Endodermal cell (in vitro differentiated cells): ENCODE data around the gene TTC34. TPM values are rescaled to one million over a fixed set of nuclear protein-coding genes. Genes with fewer than 3 reads are reported as not detected.

ENCODE experiments used
- DNase-seq: peaks from one replicate; pipeline ENCODE4 v3.0.0-alpha.2; 2017
- H3K27ac ChIP-seq: 2 replicates; pipeline ENCODE4 v1.5.1; 2013; ENCODE audit warnings: mild to moderate bottlenecking, low read depth, low read length, moderate library complexity
- H3K27me3 ChIP-seq: 2 replicates; pipeline ENCODE4 v1.6.1; 2013; ENCODE audit warnings: mild to moderate bottlenecking, low read length, moderate library complexity; ENCODE audit not compliant: insufficient read depth, control insufficient read depth, poor library complexity, severe bottlenecking
- H3K36me3 ChIP-seq: 2 replicates; pipeline ENCODE4 v1.7.0; 2013; ENCODE audit warnings: mild to moderate bottlenecking, low read length, moderate library complexity; ENCODE audit not compliant: control insufficient read depth, insufficient read depth
- H3K4me1 ChIP-seq: one replicate; pipeline ENCODE4 v1.7.0; 2013; ENCODE audit warnings: low read length; ENCODE audit not compliant: control insufficient read depth, insufficient read depth
- H3K4me3 ChIP-seq: 2 replicates; pipeline ENCODE4 v1.5.1; 2013; ENCODE audit warnings: mild to moderate bottlenecking, low read length, moderate library complexity
- H3K9ac ChIP-seq: 2 replicates; pipeline ENCODE4 v1.6.1; 2013; ENCODE audit warnings: mild to moderate bottlenecking, low read length, moderate library complexity; ENCODE audit not compliant: poor library complexity, severe bottlenecking; ENCODE audit errors: extremely low read depth
- H3K9me3 ChIP-seq: 2 replicates; pipeline ENCODE4 v1.6.1; 2013; ENCODE audit warnings: mild to moderate bottlenecking, low read length, moderate library complexity; ENCODE audit not compliant: control insufficient read depth
- H3K27ac Mint-ChIP-seq: 2 replicates; pipeline ENCODE4 v1.8.0; 2020; ENCODE audit warnings: mixed read lengths
- H3K27me3 Mint-ChIP-seq: 2 replicates; pipeline ENCODE4 v1.8.0; 2021; ENCODE audit warnings: mild to moderate bottlenecking, mixed read lengths; ENCODE audit not compliant: insufficient read depth
- H3K36me3 Mint-ChIP-seq: 2 replicates; pipeline ENCODE4 v1.8.0; 2020; ENCODE audit warnings: low read depth, mixed read lengths
- H3K4me1 Mint-ChIP-seq: 2 replicates; pipeline ENCODE4 v1.8.0; 2020; ENCODE audit warnings: mixed read lengths
- H3K4me3 Mint-ChIP-seq: 2 replicates; pipeline ENCODE4 v1.8.0; 2020; ENCODE audit warnings: mild to moderate bottlenecking, moderate library complexity, mixed read lengths
- H3K9me3 Mint-ChIP-seq: 2 replicates; pipeline ENCODE4 v1.8.0; 2020; ENCODE audit warnings: mild to moderate bottlenecking, mixed read lengths
- CTCF ChIP-seq: fragments of 200-600 bp; sonication (generic); conservative IDR thresholded peaks from 2 replicates; pipeline ENCODE4 v1.5.0; 2021; ENCODE audit warnings: antibody characterized with exemption, mild to moderate bottlenecking
- WGBS, 2 experiments: methylation state at CpG; one replicate each; pipeline versions ENCODE4 v1.1.5 to v1.1.7; 2013; ENCODE audit warnings: missing lambda C conversion rate in 2 of 2, mixed read lengths in 1 of 2; ENCODE audit not compliant: insufficient coverage in 1 of 2, insufficient read length in 1 of 2; 5-methylcytosine and 5-hydroxymethylcytosine counted together
- total RNA-seq, 2 donors: library from RNA; stranded (reverse); fragmentation: NEBNext Ultra II Directional in 1 of 2; extraction: Animal tissue kit (Norgen Biotek cat#: 25700) in 1 of 2; gene quantifications; 2 replicates in 1 of 2; 3 replicates in 1 of 2; pipeline ENCODE4 v1.2.1, GENCODE V29; 2021

Gene TTC34
- total RNA-seq, 2 donors from 2014 or later: 2.4 to 3.1 TPM

- Histone ChIP-seq H3K9me3 (no peaks in the 10 kb centered on the region), H3K27ac (no peak overlapping the region), H3K4me3 (no peak overlapping the region), H3K27me3 (no peaks in the 10 kb centered on the region), H3K9ac (no peak overlapping the region), H3K4me1 (no peaks in the 10 kb centered on the region), H3K36me3 (no peaks in the 10 kb centered on the region)
- WGBS, 2 experiments: 87 to 92% methylated on average over 11 to 23 of the region's 23 CpGs
- TF ChIP-seq CTCF: no peak
- Mint-ChIP-seq H3K27ac (no peak overlapping the region), H3K4me3 (peak overlapping the region; percentile 74), H3K27me3 (peaks cover 2% of the 10 kb centered on the region), H3K4me1 (peaks cover 2% of the 10 kb centered on the region), H3K36me3 (peaks cover 15% of the 10 kb centered on the region), H3K9me3 (peaks cover 12% of the 10 kb centered on the region)
- DNase-seq: no peak
Measured at GRCh38 chr1:2588661-2589430, 212.6 kb downstream of the TTC34 start.

- H3K4me3 ChIP-seq: peak overlapping the region; percentile 90
- no peaks in the 10 kb centered on the region for H3K36me3 ChIP-seq
- no peak overlapping the region for H3K9ac ChIP-seq
- TF ChIP-seq CTCF: no peak
- peaks cover 15% of the 10 kb centered on the region for H3K36me3 Mint-ChIP-seq
- peaks cover 12% of the 10 kb centered on the region for H3K9me3 Mint-ChIP-seq
- peak overlapping the region; percentile 74 for H3K4me3 Mint-ChIP-seq
- peaks cover 6% of the 10 kb centered on the region for H3K4me1 Mint-ChIP-seq
- DNase-seq: no peak
- no peak overlapping the region for H3K27ac ChIP-seq
- no peak overlapping the region for H3K27ac Mint-ChIP-seq
- H3K4me1 ChIP-seq: no peaks in the 10 kb centered on the region
- no peaks in the 10 kb centered on the region for H3K27me3 ChIP-seq
- 92 to 98% methylated on average over 9 to 19 of the region's 19 CpGs for WGBS, 2 experiments
- peaks cover 2% of the 10 kb centered on the region for H3K27me3 Mint-ChIP-seq
- no peaks in the 10 kb centered on the region for H3K9me3 ChIP-seq
Measured at GRCh38 chr1:2587860-2588571, 213.5 kb downstream of the TTC34 start.

- no peak for TF ChIP-seq CTCF
- no peak for DNase-seq
- H3K27ac Mint-ChIP-seq: no peak overlapping the region
- Histone ChIP-seq H3K4me1 (no peaks in the 10 kb centered on the region), H3K9ac (no peak overlapping the region), H3K4me3 (peak overlapping the region; percentile 90), H3K27ac (no peak overlapping the region), H3K36me3 (no peaks in the 10 kb centered on the region), H3K9me3 (no peaks in the 10 kb centered on the region), H3K27me3 (no peaks in the 10 kb centered on the region)
- peaks cover 15% of the 10 kb centered on the region for H3K36me3 Mint-ChIP-seq
- H3K27me3 Mint-ChIP-seq: peaks cover 2% of the 10 kb centered on the region
- peaks cover 12% of the 10 kb centered on the region for H3K9me3 Mint-ChIP-seq
- peaks cover 6% of the 10 kb centered on the region for H3K4me1 Mint-ChIP-seq
- peak overlapping the region; percentile 74 for H3K4me3 Mint-ChIP-seq
- WGBS, 2 experiments: 14 to 16% methylated on average over 28 to 52 of the region's 52 CpGs
Measured at GRCh38 chr1:2587071-2587859, 214.2 kb downstream of the TTC34 start.
